ENCODE results near the gene COQ8A.

GRCh38 chr1:227032396-227032795, 92.3 kb downstream of the COQ8A start:
- no peak for TF ChIP-seq MAX (IDR thresholded peaks at IDR 0.05; ENCODE audit: low read depth, low read length)
- no peak for TF ChIP-seq CTCF (IDR thresholded peaks at IDR 0.05 in 2 of 3, conservative IDR thresholded peaks at IDR 0.05 in 1 of 3; ENCODE audit: control insufficient read depth in 2 of 3, extremely low read depth in 1 of 3, insufficient read depth in 1 of 3, low read depth in 3 of 3, low read length in 3 of 3)
- no peak for TF ChIP-seq HDAC2 (IDR thresholded peaks at IDR 0.05)

All from GM12878 (cell line).